NCI-H524 (cell line): Measurements from ENCODE around the gene SRCIN1.

ENCODE experiments used
- DNase-seq, 2 experiments: peaks; one replicate each; lab custom pipeline; 2025; lab: John Stamatoyannopoulos, UW

The SRCIN1 gene

GRCh38 chr17:38561416-38562214 is 44.1 kb downstream of the SRCIN1 start:
- DNase-seq: no peak

- DNase-seq: no peak
Observed at GRCh38 chr17:38560503-38561318, 45.0 kb downstream of the SRCIN1 start.

- DNase-seq: peak in 1 of 2 experiments; percentile 33
Observed at GRCh38 chr17:38559880-38560230, 45.9 kb downstream of the SRCIN1 start.

GRCh38 chr17:38559051-38559879 is 46.5 kb downstream of the SRCIN1 start:
- peak; percentile 84 to 92 for DNase-seq

- DNase-seq: no peak
Observed at GRCh38 chr17:38558728-38559050, 47.1 kb downstream of the SRCIN1 start.

GRCh38 chr17:38557836-38558727 is 47.7 kb downstream of the SRCIN1 start:
- peak; percentile 93 to 96 for DNase-seq

GRCh38 chr17:38557396-38557795 is 48.4 kb downstream of the SRCIN1 start:
- DNase-seq: no peak

- no peak for DNase-seq
Observed at GRCh38 chr17:38556239-38556638, 49.5 kb downstream of the SRCIN1 start.

GRCh38 chr17:38554430-38555350 is 51.1 kb downstream of the SRCIN1 start:
- peak in 1 of 2 experiments; percentile 29 for DNase-seq

GRCh38 chr17:38552343-38552742 is 53.4 kb downstream of the SRCIN1 start:
- no peak for DNase-seq

GRCh38 chr17:38551121-38551520 is 54.6 kb downstream of the SRCIN1 start:
- no peak for DNase-seq

GRCh38 chr17:38550661-38551060 is 55.1 kb downstream of the SRCIN1 start:
- no peak for DNase-seq

GRCh38 chr17:38549285-38549684 is 56.5 kb downstream of the SRCIN1 start:
- no peak for DNase-seq

- no peak for DNase-seq
Observed at GRCh38 chr17:38547444-38547843, 58.3 kb downstream of the SRCIN1 start.

GRCh38 chr17:38546396-38546795 is 59.4 kb downstream of the SRCIN1 start:
- DNase-seq: no peak

- no peak for DNase-seq
Observed at GRCh38 chr17:38545531-38546225, 60.1 kb downstream of the SRCIN1 start.

GRCh38 chr17:38544839-38545209 is 60.9 kb downstream of the SRCIN1 start:
- no peak for DNase-seq

- DNase-seq: no peak
Observed at GRCh38 chr17:38544175-38544838, 61.4 kb downstream of the SRCIN1 start.
